GM21786 (cell line): ENCODE measurements around the gene RCN1.
"Not testable (repeated sequence)": the region's sequence is repeated elsewhere in the genome, so short reads cannot be mapped to it uniquely, and the experiment has no call there.

Experiments
- ATAC-seq: cut with Tn5 transposase; IDR thresholded peaks from one replicate; pipeline ENCODE4 v1.9.1; 2021; ENCODE audit not compliant: unreplicated experiment

Gene RCN1

DNA sequence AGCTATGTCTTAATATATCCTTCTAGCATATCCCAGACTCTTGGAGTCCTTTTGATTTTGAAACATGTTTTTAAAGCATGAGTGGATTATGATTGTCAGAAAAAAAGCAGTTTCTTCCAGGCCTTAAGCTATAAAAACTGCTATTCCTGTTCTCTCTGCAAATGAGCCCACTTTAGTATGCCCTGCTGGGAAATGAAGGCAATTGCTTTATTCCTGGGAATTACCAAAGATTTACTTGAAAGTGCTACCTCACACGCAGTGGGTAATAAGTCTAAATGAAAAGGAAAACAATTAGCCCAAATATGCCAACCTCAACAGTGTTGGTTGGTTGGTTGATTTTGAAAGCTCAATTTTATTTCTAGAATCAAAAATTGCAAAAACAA lies 17.2 kb upstream of the RCN1 start:
- ATAC-seq = no peak

DNA sequence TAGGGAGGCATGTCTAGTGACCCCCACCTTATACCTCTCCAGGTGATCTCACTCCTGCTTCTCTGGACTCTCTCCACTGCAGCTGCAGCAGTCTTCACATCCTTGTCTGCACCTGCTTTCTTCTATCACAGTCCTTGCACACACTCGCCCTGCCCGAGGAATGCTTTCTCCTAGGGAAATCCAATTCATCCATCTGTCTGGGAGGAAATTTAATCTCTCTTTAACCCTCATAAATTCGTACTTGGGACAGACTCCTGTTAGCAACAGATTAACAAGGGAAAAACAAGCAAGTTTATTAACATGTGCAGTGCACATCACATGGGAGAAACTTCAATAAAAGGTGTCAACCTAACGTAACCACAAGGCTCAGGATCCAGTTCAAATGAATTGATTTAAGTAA lies 11.3 kb upstream of the RCN1 start:
- ATAC-seq = no peak

DNA sequence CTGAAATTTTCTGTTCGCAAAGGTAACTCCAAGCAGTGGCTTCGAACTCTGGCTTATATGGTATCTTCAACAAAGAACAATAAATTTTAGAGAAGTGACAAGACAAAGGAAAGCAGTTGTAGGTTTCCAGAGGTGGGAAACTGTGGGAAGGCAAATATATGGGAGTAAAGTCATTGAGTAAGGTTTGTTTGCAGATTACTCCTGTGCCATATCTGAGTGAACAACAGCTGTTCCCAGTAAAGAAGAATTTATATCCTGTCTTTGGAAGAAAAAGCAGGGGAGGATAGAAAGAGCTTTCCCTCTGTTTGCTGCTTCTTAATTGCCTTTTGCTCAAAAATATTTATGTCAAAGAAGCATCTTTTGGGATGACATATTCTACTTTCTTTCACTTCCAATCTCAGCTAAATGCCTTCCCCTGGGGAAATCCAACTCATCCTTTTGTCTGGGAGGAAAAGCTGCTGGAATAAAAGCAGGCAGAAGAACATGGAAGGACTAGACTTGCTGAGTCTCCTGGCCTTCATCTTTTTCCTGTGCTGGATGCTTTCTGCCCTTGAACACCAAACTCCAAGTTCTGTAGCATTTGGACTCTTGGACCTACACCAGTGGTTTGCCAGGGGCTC lies 10.4 kb upstream of the RCN1 start:
- no peak for ATAC-seq

DNA sequence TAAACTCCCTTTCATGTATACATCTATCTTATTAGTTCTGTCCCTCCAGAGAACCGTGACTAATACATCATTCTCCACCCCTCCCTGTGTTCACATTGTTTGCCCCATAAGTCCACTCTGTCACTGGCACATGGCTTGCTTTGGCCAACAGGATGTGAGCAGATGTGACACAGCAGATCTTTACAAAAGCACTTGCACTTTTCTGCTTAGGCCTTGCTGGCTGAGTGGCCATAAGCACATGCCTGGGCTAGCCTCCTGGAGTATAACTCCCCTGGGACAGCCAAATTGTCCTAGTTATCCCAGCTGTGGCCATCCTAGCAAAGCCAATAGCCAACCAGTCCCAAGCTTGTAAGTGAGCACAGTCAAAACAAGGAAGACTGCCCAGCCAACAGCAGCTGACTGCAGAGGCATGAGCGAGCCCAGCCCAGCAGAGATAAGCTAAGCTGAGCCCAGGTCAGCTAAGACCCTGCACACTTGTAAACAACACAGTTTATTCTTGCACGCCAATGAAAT lies 9.7 kb upstream of the RCN1 start:
- no peak for ATAC-seq

DNA sequence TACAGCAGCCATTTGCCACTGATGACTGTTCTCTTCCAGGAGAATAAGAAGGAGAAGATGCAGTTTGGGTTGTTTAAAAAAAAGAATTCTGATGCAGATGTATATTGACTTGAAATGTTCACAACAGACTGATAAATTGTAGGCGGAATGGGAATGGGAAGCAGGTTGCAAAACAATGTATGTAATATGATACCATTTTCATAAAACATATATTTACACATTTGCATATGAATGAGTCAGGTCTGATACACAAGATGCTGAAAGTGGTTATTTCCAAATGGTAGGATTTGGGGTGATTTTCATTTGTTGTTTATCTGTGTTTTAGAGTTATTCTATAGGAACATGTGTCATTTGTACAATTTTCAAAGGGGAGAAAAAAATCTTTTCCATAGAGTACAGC lies 9.0 kb upstream of the RCN1 start:
- no peak for ATAC-seq

DNA sequence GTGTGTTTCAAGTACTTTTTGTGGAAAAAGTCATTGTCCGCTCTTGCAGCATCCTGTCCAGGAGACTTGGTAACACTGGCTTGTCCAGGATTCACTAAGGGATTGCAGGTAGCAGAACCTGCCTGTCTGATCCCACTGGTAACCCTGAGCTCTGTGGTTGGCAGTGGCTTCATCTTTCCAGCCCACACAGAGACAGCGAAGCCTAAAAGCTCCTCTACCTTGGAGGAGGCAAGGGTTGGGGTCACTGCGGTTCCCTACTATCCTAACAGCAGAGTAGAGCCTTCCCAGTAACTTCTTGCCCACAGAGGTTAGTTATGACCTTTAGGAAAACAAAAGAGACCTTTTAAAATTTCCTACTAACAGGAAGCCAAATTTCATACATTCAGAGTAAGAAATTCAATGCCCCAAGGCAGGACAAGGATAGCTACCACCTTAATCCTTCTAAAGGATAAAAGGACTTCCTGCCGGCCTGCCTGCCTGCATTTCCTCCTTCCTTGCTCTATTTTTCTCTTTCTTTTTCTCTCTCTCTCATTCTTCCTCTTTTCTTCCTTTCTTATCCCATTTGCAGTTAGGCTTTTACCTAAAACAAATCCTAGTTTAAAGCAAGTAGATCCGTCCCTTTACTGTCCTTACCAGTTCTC lies 8.4 kb upstream of the RCN1 start:
- no peak for ATAC-seq

DNA sequence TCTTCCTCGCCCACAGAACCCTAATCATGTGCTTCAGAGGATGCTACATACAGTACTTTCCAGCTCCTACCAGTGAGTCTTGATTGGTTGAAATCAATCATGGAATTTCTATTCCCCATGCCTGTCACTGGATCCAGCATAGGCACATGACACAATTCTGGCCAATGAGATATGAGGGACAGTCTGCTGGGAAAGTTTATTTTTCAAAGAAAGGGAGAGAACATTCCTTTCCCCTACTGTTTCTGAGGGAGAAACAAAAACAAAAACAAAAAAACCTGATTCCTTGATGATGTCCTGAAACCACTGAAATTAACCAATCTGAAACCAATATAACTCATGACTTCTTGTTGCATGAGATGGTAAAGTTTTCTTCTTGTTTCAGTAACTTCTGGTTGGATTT lies 3.3 kb upstream of the RCN1 start:
- ATAC-seq = no peak

DNA sequence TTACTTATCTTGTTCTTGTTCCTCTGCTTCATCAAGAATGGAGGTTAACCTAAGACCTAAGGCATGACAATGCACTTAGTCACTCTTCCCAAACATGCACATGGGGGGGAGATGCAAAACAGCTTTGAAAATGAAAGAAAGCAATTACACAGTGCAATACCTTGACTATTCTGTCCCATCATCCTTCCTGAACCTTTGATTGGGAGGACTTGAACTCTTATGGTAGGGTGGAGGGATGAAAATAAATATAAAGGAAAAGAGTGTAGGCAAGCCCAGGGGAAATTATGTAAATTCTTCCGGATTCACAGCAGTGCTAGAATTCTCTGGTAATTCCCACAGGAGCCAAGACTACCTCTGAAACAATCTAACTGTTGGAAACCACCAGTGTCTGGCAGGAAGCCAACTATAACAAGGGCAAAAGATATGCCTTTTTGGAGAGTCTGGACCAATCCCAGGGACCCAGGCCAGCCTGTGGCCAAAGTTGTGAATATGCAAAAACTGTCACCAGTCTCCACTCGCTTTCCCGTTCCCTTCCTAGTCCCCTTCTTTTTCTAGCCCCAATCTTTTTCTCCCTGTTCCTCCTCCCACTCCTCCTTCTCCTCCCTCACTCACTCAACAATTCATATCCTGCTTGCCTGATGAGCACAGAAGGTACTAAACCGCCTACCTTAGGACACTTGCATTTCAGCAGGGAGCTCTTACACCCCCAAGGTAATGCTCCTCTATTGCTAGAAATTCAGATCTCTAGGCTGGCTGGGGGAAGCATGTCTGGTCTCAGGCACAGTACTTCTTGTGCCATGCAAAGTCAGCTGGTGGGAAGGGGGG lies 2.5 kb upstream of the RCN1 start:
- ATAC-seq = peak; percentile 35

DNA sequence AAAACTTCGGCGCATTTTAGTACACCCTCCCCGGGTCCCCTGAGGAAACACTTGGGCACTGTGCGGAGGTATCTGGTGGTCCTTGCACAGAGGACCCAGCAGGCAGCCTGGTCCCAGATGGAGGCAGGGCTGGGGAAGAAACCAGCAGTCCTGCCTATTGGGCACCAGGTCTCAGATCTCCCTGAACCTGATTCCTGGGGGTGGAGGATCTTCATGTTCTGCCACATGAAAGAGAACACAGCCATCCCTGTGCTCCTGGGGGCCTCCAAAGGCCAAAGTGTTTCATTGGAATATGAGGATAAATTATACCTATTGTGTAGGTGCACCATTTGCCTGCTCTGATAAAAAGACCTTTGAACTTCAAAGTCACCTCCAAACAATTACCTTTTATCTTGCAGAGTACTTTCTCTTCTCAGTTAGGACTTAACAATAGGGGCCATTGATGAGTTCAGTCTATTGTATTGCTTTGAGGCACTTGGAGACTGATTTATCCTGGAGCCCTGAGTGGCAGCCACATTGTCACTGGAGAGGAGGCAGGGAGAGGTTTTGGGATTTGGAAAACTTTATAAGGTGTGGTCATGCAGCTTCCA lies 1.8 kb downstream of the RCN1 start:
- ATAC-seq = no peak

DNA sequence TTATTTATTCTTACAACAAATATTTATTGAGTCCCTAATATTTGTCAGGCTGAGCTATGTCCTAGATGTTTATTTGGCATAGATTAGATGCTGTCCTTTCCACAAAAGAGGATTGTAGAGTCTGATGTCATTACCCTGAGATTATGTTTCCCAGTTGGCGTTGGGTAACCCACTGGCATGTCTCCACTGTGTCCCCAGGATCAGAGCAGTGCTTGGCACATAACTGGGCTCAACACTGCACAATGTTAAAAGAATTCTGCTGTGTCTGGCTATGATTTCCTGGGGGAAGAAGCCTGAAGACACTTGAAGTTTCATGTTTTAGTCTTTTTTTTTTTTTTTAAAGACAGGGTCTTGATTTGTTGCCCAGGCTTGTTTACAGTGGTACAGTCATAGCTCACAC lies 4.0 kb downstream of the RCN1 start:
- ATAC-seq = no peak

DNA sequence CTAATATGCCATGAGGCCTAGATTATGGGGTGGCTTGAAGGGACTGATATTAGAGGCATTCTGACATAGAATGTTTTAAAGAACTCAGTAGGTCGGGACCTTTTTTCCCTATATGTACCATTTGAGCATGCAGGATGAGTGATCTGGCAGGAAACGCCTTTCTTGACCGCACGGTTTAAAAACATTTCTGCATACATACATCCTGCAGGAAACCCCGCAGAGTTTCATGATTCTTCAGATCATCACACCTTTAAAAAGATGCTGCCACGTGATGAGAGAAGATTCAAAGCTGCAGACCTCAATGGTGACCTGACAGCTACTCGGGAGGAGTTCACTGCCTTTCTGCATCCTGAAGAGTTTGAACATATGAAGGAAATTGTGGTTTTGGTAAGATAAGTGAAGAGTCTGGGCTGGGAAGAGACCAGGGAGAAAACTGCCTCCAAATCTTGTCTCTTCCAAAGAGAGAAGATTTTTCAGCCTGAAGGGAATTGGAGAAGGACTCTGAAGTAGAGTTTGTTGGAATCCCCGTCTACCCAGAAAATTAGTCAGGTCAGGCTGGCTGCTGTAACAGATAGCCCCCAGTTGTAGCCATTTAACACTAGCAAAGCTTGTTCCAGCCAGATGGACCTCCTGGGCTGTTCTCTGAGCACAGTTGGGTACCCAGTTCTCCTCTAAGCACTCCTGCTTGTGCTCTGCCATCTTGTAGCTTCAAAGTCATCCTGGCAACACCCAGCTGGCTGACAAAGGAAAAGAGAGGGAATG lies 7.4 kb downstream of the RCN1 start:
- no peak for ATAC-seq

DNA sequence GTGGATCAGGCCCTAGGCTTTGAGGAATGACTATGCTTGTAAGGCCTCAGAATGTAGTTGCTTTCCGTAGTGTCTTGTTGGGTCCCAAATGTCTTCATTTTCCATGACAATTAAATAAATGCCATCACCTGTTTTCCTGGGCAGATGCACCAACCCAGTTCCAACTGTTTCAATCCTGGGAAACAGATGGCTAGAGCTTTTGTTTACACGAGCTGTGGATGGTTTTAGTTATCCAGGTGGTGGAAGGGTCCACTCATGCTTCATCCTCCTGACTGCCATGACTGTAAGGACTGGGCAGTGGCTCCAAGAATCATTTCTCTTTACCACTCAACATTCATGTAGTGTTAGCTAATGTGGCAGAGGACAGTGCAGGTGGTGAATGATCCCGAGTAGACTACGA lies 8.6 kb downstream of the RCN1 start:
- ATAC-seq = no peak

DNA sequence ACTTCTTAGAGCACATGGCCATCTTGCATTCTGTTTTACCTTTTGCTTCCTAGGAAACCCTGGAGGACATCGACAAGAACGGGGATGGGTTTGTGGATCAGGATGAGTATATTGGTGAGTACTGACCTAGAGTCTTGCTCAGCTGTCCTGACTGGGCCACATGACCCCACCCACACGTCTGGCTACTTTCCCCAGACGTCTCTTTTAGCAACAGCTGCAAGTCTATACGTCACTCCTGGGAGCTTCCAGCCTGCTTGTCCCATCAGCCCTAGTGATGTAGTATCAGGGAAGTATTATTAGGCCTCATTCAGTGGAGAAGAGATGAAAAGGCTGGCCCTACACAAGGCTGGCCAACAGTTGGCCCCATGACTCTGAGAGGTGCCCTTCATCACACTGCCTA lies 9.6 kb downstream of the RCN1 start:
- no peak for ATAC-seq

DNA sequence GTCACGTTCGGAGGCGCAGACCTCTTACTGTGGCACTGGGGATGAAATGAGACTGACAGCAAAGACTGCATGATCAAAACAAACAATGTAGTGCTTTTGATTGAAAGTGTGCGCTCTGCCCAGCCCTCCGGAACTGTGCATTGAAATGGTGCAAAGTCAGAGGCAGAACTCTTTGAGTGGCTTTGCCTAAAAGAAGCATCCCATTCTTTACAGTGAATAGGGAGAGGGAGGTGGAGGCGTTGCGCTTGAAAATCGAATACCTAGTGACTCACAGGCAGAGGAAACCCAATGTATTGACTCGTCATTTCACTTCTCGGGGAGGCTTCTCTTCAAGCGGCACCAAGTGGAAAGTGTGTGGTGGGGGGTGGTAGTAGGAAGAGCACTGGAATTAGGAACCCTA lies 10.9 kb downstream of the RCN1 start:
- no peak for ATAC-seq

DNA sequence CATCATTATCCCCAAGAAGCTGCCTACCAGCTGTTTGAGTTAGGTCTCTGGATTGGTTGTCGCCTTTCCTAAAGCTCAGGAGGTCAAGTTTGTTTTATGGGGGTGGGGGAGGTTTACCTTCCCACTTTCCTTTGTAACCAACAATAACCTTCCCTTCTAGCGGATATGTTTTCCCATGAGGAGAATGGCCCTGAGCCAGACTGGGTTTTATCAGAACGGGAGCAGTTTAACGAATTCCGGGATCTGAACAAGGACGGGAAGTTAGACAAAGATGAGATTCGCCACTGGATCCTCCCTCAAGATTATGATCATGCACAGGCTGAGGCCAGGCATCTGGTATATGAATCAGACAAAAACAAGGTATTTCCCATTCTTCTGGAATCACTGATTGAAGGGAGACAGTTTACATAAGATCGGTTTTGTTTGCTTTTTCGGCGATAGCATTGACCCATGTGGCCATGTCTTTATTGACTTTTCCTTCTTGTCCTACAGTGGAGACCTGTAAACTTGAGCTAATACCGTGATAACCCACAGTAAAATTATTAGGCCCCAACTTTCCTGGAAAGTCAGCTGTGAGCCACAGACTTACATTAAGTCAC lies 12.3 kb downstream of the RCN1 start:
- ATAC-seq = not testable (repeated sequence)

DNA sequence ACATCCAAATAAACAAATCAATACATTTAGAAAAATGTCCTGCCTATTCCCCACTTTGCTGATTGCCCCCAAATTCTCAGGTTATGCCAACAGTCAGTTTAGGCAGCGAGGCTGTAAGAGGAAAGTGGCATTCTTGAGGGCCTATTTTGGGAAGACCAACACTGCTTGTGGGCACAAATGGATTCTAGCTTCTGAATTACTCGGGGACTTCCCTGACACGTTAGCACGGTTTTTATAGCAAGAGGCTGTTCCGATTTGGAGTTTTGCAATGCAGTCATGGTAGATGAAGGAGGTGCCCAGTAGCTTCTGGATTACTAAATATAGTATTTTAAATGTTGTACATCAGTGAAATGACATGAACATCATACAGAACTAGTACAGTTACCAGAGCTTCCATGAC lies 13.1 kb downstream of the RCN1 start:
- ATAC-seq = no peak

DNA sequence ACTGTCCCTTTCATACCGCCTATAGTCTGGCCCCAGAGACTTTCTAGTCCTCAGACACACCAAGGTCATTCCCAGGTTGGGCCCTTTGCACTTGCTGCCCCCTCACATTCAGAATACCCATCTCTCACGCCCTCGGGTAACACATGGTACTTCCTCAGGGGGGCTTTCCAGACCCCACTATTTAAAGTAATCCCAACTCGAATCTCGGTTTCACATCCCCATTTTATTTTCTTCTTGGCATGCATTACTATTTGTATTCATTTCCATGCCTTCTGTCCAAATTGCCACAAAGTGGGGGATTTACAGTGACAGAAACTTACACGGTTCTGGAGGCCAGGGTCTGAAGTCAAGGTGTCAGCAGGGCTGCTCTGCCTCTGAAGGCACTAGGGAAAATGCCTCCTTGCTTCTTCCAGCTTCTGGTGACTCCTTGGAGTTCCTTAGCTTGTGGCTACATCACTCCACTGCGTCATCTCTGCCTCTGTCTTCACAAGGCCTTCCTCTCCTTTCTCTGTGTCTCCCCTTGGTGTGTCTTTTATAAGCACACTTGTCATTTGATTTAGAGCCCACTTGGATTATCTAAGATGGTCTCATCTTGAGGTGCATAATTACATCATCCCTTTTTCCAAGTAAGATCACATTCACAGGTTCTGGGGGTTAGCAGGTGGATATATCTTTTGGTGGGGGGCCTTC lies 15.1 kb downstream of the RCN1 start:
- ATAC-seq = peak; percentile 71

DNA sequence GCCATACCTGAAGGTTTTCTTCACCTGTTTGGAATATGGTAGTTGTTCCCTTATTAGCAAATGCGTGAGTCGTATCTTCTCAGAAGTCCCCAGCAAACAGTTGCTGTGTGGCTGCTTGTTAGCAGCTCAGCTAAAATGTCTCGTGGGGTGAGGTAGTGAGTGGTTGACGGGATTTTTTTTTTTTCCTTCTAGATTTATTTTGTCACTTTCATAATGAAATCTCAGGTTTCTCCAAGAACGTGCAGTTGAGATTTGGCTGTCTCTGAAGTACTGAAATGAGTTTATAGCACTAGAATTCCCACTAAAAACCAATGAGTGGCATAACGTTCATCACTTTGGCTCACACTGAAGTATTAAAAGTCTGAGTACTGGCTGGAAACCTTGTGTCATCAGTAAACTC lies 16.8 kb downstream of the RCN1 start:
- no peak for ATAC-seq

DNA sequence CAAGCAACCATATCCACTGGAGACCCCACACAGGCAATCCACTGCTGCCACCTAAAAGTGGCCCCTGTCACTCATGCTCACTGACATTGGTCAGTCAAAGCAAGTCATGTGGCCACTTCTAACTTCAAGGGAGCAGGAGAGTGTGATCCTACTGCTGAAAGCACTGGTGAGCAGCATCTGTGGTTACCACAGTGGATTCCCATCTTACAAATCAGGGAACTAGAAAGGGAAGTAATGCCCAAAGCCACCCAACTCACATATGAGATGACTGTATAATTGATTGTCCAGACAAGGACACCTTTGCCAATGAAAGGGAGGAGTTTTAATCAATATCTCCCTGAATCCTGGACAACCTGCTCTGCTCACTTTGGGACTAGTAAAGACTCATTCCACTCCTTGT lies 17.7 kb downstream of the RCN1 start:
- ATAC-seq = no peak

DNA sequence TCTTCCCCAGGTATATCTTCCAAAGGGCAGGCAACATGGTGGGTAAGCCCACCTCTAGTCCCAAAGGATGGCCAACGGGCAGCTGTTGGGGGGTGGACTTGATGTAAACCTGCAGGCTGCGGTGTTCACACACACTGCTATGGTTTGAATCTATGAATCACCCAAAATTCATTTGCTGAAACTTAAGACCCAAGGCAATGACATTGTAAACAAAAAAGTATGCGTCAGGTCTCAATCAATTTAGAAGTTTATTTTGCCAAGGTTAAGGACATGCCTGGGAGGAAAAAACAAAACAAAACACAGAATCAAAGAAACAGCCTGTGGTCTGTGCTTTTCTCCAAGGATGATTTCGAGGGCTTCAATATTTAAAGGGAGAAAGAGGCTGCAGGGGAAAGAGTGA lies 18.3 kb downstream of the RCN1 start:
- ATAC-seq = no peak
